ENCODE measurements around the gene SLC35E4.

DNA sequence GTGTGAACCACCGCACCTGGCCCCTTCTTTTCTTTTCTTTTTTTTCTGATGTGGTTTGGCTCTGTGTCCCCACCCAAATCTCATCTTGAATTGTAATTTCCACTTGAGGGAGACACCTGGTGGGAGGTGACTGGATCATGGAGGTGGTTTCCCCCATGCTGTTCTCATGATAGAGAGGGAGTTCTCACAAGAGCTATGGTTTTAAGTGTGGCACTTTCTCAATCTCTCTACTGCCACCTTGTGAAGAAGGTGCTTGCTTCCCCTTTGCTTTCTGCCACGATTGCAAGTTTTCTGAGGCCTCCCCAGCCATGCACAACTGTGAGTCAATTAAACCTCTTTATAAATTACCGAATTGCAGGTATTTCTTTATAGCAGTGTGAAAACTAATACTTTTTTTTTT is 33.5 kb upstream of the SLC35E4 start:
- TF ChIP-seq, protein P1, sequence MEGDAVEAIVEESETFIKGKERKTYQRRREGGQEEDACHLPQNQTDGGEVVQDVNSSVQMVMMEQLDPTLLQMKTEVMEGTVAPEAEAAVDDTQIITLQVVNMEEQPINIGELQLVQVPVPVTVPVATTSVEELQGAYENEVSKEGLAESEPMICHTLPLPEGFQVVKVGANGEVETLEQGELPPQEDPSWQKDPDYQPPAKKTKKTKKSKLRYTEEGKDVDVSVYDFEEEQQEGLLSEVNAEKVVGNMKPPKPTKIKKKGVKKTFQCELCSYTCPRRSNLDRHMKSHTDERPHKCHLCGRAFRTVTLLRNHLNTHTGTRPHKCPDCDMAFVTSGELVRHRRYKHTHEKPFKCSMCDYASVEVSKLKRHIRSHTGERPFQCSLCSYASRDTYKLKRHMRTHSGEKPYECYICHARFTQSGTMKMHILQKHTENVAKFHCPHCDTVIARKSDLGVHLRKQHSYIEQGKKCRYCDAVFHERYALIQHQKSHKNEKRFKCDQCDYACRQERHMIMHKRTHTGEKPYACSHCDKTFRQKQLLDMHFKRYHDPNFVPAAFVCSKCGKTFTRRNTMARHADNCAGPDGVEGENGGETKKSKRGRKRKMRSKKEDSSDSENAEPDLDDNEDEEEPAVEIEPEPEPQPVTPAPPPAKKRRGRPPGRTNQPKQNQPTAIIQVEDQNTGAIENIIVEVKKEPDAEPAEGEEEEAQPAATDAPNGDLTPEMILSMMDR (conservative IDR thresholded peaks at IDR 0.05) = peak; percentile 71
- TF ChIP-seq ZFX (IDR thresholded peaks at IDR 0.05) = no peak

All from C4-2B (cell line).